WTC11 (cell line): ENCODE results near the gene LMCD1. TPM values are rescaled to one million over a fixed set of nuclear protein-coding genes. Genes with fewer than 3 reads are reported as not detected.

Source experiments
- ATAC-seq: fragments of 200-7000 bp; cut with Tn5 transposase; 2 replicates; pipeline ENCODE4 v1.10.0; 2021; ENCODE audit warnings: mild to moderate bottlenecking, moderate library complexity
- CTCF ChIA-PET: fragments of 300-600 bp; sonication (Branson Sonifier 250); formaldehyde crosslinking; loops from one replicate; lab custom pipeline; 2021; ENCODE audit warnings: antibody characterized with exemption; lab: Charles Lee
- POLR2A ChIA-PET: fragments of 350-600 bp; sonication (Branson Sonifier 250); formaldehyde crosslinking; loops from one replicate; lab custom pipeline; 2021; ENCODE audit warnings: antibody characterized with exemption; lab: Charles Lee
- DNase-seq: peaks from one replicate; pipeline ENCODE4 v3.0.0; 2021; ENCODE audit warnings: low spot score
- H3K27ac Mint-ChIP-seq: 2 replicates; pipeline ENCODE4 v1.8.0; 2021; ENCODE audit warnings: mixed read lengths
- H3K27me3 Mint-ChIP-seq: 2 replicates; pipeline ENCODE4 v1.8.0; 2021; ENCODE audit warnings: low read depth, mild to moderate bottlenecking, moderate library complexity, mixed read lengths
- H3K36me3 Mint-ChIP-seq: 2 replicates; pipeline ENCODE4 v1.8.0; 2021; ENCODE audit warnings: mixed read lengths
- H3K4me1 Mint-ChIP-seq: 2 replicates; pipeline ENCODE4 v1.8.0; 2022; ENCODE audit warnings: mixed read lengths
- H3K4me3 Mint-ChIP-seq: 2 replicates; pipeline ENCODE4 v1.8.0; 2021; ENCODE audit warnings: mild to moderate bottlenecking, moderate library complexity, mixed read lengths
- H3K9me3 Mint-ChIP-seq: 2 replicates; pipeline ENCODE4 v1.8.0; 2021; ENCODE audit warnings: mixed read lengths
- CREB1 ChIP-seq: sonication (generic); formaldehyde crosslinking; IDR thresholded peaks from 2 replicates; pipeline ENCODE4 v1.8.0; 2023; ENCODE audit warnings: mild to moderate bottlenecking, missing genetic modification reagents
- E2F5 ChIP-seq: sonication (generic); formaldehyde crosslinking; IDR thresholded peaks from 2 replicates; pipeline ENCODE4 v1.8.1; 2022; ENCODE audit warnings: mild to moderate bottlenecking, moderate library complexity, missing genetic modification reagents
- ELF4 ChIP-seq: sonication (generic); formaldehyde crosslinking; IDR thresholded peaks from 2 replicates; pipeline ENCODE4 v1.8.1; 2022; ENCODE audit warnings: low read depth, mild to moderate bottlenecking, moderate library complexity, missing genetic modification reagents
- EMX1 ChIP-seq: fragments of 250-450 bp; sonication (Bioruptor Pico); IDR thresholded peaks from 2 replicates; pipeline ENCODE4 v1.8.0; 2021; ENCODE audit warnings: mild to moderate bottlenecking
- GRHL2 ChIP-seq: fragments of 250-450 bp; sonication (Bioruptor Pico); IDR thresholded peaks from 2 replicates; pipeline ENCODE4 v1.8.0; 2022; ENCODE audit warnings: mild to moderate bottlenecking, moderate library complexity; ENCODE audit not compliant: insufficient replicate concordance, severe bottlenecking
- IRF2 ChIP-seq: sonication (generic); formaldehyde crosslinking; IDR thresholded peaks from 2 replicates; pipeline ENCODE4 v1.8.0; 2022; ENCODE audit warnings: low read depth, missing genetic modification reagents, borderline replicate concordance
- NR1H2 ChIP-seq: sonication (generic); formaldehyde crosslinking; IDR thresholded peaks from 2 replicates; pipeline ENCODE4 v1.9.0; 2021; ENCODE audit warnings: mild to moderate bottlenecking, moderate library complexity, missing genetic modification reagents
- NR3C1 ChIP-seq: sonication (generic); formaldehyde crosslinking; conservative IDR thresholded peaks from 2 replicates; pipeline ENCODE4 v1.8.1; 2023; ENCODE audit warnings: low read depth, mild to moderate bottlenecking, missing genetic modification reagents
- RORB ChIP-seq: fragments of 250-450 bp; sonication (Bioruptor Pico); IDR thresholded peaks from 2 replicates; pipeline ENCODE4 v1.9.0; 2021; ENCODE audit warnings: mild to moderate bottlenecking
- ZNF138 ChIP-seq: sonication (generic); formaldehyde crosslinking; conservative IDR thresholded peaks from 2 replicates; pipeline ENCODE4 v1.8.1; 2022; ENCODE audit warnings: mild to moderate bottlenecking, moderate library complexity, missing genetic modification reagents
- ZNF219 ChIP-seq: sonication (generic); formaldehyde crosslinking; IDR thresholded peaks from 2 replicates; pipeline ENCODE4 v1.8.0; 2023; ENCODE audit warnings: missing genetic modification reagents, mild to moderate bottlenecking, borderline replicate concordance
- ZNF317 ChIP-seq: sonication (generic); formaldehyde crosslinking; IDR thresholded peaks from 2 replicates; pipeline ENCODE4 v1.8.1; 2023; ENCODE audit warnings: low read depth, mild to moderate bottlenecking, moderate library complexity, missing genetic modification reagents, borderline replicate concordance
- ZNF512 ChIP-seq: sonication (generic); formaldehyde crosslinking; IDR thresholded peaks from 2 replicates; pipeline ENCODE4 v1.8.1; 2022; ENCODE audit warnings: missing genetic modification reagents, borderline replicate concordance
- total RNA-seq: library from RNA; stranded (reverse); gene quantifications from 3 replicates; pipeline ENCODE4 v1.2.3, GENCODE V29; 2021
- TF ChIP-seq, protein P1 (sequence below): sonication (generic); formaldehyde crosslinking; IDR thresholded peaks from 2 replicates; pipeline ENCODE4 v1.8.1; 2023; ENCODE audit warnings: mild to moderate bottlenecking, missing genetic modification reagents, borderline replicate concordance
- TF ChIP-seq, protein P2 (sequence below): sonication (generic); formaldehyde crosslinking; IDR thresholded peaks from 2 replicates; pipeline ENCODE4 v1.8.0; 2022; ENCODE audit warnings: missing genetic modification reagents

LMCD1 gene
- total RNA-seq, 1 experiment from 2014 or later, result 12.5 TPM

GRCh38 chr3:8604006-8604405, 102.4 kb downstream of the LMCD1 start (continued):
- TF ChIP-seq, protein P1, sequence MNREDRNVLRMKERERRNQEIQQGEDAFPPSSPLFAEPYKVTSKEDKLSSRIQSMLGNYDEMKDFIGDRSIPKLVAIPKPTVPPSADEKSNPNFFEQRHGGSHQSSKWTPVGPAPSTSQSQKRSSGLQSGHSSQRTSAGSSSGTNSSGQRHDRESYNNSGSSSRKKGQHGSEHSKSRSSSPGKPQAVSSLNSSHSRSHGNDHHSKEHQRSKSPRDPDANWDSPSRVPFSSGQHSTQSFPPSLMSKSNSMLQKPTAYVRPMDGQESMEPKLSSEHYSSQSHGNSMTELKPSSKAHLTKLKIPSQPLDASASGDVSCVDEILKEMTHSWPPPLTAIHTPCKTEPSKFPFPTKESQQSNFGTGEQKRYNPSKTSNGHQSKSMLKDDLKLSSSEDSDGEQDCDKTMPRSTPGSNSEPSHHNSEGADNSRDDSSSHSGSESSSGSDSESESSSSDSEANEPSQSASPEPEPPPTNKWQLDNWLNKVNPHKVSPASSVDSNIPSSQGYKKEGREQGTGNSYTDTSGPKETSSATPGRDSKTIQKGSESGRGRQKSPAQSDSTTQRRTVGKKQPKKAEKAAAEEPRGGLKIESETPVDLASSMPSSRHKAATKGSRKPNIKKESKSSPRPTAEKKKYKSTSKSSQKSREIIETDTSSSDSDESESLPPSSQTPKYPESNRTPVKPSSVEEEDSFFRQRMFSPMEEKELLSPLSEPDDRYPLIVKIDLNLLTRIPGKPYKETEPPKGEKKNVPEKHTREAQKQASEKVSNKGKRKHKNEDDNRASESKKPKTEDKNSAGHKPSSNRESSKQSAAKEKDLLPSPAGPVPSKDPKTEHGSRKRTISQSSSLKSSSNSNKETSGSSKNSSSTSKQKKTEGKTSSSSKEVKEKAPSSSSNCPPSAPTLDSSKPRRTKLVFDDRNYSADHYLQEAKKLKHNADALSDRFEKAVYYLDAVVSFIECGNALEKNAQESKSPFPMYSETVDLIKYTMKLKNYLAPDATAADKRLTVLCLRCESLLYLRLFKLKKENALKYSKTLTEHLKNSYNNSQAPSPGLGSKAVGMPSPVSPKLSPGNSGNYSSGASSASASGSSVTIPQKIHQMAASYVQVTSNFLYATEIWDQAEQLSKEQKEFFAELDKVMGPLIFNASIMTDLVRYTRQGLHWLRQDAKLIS (CRISPR knock-in tag), result no peak
- TF ChIP-seq ZNF317 (CRISPR knock-in tag), result no peak
- TF ChIP-seq NR1H2, result no peak
- no peak for TF ChIP-seq ZNF138
- TF ChIP-seq ZNF512 (CRISPR knock-in tag), result no peak
- no peak for TF ChIP-seq EMX1 (CRISPR knock-in tag)
- no peak for TF ChIP-seq E2F5
- no peak for TF ChIP-seq ELF4 (CRISPR knock-in tag)

DNA sequence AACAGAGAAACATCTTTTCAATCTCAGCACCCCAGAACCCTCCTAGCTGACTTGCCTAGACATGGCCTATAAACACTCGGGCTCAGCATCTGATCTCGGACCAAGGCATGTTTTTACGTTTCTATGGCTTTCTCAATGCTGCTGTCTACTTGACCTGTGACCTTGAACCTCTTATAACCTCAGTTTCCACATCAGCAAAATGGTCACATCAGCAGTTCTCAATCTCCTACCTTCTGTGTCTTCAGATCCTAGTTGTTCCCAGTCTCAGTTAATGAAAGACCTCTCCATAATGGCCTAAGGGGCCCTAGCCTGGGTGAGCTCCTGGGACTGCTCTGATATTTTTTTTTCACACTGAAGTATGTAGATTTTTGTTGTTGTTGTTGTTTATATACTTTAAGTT, 103.4 kb downstream of the LMCD1 start:
- peaks cover 7% of the 10 kb centered on the region for H3K4me1 Mint-ChIP-seq
- H3K27ac Mint-ChIP-seq, result no peak overlapping the region
- no peak for TF ChIP-seq NR1H2
- no peak for TF ChIP-seq RORB
- TF ChIP-seq, protein P2, sequence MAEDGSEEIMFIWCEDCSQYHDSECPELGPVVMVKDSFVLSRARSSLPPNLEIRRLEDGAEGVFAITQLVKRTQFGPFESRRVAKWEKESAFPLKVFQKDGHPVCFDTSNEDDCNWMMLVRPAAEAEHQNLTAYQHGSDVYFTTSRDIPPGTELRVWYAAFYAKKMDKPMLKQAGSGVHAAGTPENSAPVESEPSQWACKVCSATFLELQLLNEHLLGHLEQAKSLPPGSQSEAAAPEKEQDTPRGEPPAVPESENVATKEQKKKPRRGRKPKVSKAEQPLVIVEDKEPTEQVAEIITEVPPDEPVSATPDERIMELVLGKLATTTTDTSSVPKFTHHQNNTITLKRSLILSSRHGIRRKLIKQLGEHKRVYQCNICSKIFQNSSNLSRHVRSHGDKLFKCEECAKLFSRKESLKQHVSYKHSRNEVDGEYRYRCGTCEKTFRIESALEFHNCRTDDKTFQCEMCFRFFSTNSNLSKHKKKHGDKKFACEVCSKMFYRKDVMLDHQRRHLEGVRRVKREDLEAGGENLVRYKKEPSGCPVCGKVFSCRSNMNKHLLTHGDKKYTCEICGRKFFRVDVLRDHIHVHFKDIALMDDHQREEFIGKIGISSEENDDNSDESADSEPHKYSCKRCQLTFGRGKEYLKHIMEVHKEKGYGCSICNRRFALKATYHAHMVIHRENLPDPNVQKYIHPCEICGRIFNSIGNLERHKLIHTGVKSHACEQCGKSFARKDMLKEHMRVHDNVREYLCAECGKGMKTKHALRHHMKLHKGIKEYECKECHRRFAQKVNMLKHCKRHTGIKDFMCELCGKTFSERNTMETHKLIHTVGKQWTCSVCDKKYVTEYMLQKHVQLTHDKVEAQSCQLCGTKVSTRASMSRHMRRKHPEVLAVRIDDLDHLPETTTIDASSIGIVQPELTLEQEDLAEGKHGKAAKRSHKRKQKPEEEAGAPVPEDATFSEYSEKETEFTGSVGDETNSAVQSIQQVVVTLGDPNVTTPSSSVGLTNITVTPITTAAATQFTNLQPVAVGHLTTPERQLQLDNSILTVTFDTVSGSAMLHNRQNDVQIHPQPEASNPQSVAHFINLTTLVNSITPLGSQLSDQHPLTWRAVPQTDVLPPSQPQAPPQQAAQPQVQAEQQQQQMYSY, result no peak
- TF ChIP-seq IRF2 (CRISPR knock-in tag), result no peak
- TF ChIP-seq CREB1 (CRISPR knock-in tag), result no peak
- TF ChIP-seq GRHL2 (CRISPR knock-in tag), result no peak
- no peak for TF ChIP-seq NR3C1 (CRISPR knock-in tag)
- no peak for TF ChIP-seq ZNF219
- H3K9me3 Mint-ChIP-seq, result peaks cover 6% of the 10 kb centered on the region; the same call in 1 of the 2 replicates
- no peak for ATAC-seq
- DNase-seq, result no peak
- peaks cover 3% of the 10 kb centered on the region; the same call in 1 of the 2 replicates for H3K36me3 Mint-ChIP-seq
- POLR2A ChIA-PET, result no interaction called here
- H3K27me3 Mint-ChIP-seq, result no peaks in the 10 kb centered on the region
- CTCF ChIA-PET, result interaction anchor here (1.3 to 1.5 kb wide), 2 partner anchors 163 to 188 kb away, joined by 3 to 4 read pairs; no protein-coding TSS in a partner anchor
- H3K4me3 Mint-ChIP-seq, result no peak overlapping the region
